NCI-H2171 treated with DMSO at 0.1 percent for 48 hours (cell line): ENCODE results near the gene ATF7.
A peak's percentile ranks its signal among the peaks of the same experiment; 100 is the strongest.
"Not testable (repeated sequence)": the region's sequence is repeated elsewhere in the genome, so short reads cannot be mapped to it uniquely, and the experiment has no call there.

Source experiments
- DNase-seq: peaks from one replicate; lab custom pipeline; 2025; lab: John Stamatoyannopoulos, UW

ATF7 gene

GRCh38 chr12:53482626-53483168 lies 143.5 kb downstream of the ATF7 start:
- no peak for DNase-seq

DNA sequence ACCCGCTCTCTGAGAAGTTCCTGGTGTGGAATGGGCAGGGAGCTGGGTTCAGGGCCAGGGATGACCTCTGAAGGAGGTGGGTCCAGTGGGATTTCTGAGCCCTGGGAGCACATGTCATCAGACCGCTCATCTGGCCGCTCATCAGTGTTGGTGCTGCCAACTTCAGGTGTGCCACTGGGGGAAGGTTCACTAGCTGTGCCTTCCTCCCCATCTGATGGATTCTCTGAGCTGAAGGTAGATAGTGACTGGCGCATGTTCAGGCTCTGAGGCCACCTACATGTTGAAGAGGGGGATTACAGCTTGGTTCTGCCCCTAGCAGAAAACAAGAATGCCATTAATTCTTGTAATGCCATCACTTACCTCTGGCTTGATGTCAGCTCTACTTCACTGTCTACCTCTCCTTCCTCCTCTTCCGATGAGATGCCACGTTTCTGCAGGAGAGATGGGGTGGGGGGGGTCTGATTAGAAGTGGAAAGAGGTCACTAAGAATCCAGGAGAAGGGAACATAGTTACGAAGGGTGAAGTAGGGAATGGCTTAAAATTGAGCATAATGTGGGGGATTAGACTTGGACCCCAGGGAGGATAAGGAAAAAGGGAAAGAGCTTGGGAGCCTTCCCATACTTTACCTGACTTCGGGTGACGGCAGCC lies 144.1 kb downstream of the ATF7 start:
- DNase-seq, result peak; percentile 12

GRCh38 chr12:53481458-53481857 lies 144.7 kb downstream of the ATF7 start:
- not testable (repeated sequence) for DNase-seq

- DNase-seq, result no peak
These were observed 145.4 kb downstream of the ATF7 start for GRCh38 chr12:53480491-53481442.

DNA sequence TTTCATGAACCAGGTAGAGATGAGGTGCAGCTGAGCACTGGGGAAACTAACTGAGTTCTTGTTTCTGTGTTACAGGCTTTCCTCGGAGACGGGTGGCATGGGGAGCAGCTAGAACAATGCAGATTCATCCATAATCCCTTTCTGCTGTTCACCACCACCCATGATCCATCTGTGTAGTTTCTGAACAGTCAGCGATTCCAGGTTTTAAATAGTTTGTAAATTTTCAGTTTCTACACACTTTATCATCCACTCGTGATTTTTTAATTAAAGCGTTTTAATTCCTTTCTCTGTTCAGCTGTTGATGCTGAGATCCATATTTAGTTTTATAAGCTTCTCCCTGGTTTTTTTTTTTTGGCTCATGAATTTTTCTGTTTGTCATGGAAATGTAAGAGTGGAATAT lies 146.9 kb downstream of the ATF7 start:
- DNase-seq, result no peak

DNA sequence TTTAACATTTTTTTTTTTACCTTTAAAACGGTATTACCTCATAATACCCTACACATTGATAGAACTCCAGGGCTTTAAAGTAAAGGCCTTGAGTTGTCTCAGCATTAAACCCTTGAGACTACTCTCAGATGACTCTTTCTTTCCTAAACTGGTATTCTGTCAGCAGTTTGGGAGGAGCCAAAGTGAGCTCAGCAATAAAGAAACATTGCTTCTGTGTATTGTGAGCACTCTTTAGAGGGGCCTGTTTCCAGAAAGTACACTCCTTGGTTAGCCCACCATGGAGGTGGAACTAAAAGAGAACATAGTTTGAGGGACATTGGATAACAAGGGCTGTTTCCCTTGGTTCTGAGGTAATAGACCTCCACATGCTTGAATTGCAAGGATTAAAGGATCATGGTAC lies 147.3 kb downstream of the ATF7 start:
- DNase-seq, result no peak

GRCh38 chr12:53476769-53477209 lies 149.4 kb downstream of the ATF7 start:
- DNase-seq, result peak; percentile 15

DNA sequence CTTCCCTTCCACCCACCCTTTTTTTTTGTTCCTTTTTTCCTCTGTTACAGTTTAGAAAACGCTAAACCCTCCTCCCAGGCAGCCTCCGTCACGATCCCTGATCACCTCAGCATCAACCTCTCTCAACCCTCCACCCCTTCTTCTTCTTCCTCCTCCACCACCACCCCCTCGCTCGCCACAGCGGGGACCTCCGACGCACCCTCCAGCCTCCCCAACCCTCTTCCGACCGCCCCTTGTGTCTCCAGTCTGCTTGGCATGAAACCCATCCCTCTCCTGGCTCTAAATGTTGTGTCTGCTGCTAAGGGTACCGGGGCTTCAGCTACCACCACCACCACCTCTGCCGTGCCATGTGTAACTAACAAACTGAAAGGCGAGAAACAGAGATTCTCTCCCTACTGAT lies 151.4 kb downstream of the ATF7 start:
- no peak for DNase-seq

GRCh38 chr12:53474077-53474476 lies 152.1 kb downstream of the ATF7 start:
- DNase-seq, result no peak

GRCh38 chr12:53472056-53472582 lies 154.1 kb downstream of the ATF7 start:
- no peak for DNase-seq

DNA sequence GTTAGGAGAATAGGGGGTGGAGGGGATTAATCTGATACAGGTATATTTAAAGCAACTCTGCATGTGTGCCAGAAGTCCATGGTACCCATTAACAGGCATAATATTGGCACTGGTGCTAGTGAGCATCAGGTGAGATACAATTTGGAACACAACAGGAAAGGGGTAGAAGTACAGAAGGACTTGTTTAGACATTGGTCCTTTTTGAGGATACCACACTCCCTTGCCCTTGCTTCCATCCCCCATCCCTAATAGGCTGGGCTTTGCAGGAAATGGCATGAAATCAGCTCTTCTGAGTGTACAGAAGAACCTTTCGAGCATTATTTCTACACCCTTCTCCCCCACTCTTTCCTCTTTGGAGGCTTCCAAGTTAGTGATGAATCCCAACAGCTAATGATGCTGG lies 157.9 kb downstream of the ATF7 start:
- no peak for DNase-seq

DNA sequence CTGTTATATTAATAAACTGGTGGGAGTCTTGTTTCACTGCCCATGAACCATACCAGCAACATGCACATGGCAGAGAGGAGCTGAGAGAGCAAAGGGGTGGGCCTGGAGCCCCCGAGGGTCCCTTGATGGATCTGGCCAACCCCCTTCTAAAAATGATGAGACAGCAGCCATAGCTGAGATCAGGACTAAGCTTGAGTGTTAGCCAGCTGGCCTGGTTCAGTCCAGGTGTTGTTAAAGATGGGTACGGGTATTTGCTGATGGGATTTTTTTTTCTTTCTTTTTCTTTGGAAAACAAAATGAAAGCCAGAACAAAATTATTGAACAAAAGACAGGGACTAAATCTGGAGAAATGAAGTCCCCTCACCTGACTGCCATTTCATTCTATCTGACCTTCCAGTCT lies 158.3 kb downstream of the ATF7 start:
- DNase-seq, result no peak

DNA sequence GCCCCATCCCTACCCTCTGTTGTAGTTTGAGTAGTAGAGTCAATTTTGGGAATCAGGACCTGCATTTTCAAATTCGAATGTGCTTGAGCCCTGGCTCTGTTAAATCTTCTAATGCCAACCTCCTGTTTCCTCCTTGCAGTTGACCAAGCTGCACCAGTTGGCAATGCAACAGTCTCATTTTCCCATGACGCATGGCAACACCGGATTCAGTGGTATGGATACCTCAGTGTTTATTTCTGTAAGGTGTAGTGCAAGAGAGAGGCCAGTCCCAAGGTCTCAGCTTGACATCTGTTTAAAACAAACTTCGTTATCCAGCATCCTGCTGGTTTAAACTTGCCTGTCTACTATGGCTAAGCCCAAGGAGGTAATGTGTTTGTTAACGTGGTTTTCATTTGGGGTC lies 159.1 kb downstream of the ATF7 start:
- no peak for DNase-seq

GRCh38 chr12:53466640-53467039 lies 159.5 kb downstream of the ATF7 start:
- DNase-seq, result no peak

DNA sequence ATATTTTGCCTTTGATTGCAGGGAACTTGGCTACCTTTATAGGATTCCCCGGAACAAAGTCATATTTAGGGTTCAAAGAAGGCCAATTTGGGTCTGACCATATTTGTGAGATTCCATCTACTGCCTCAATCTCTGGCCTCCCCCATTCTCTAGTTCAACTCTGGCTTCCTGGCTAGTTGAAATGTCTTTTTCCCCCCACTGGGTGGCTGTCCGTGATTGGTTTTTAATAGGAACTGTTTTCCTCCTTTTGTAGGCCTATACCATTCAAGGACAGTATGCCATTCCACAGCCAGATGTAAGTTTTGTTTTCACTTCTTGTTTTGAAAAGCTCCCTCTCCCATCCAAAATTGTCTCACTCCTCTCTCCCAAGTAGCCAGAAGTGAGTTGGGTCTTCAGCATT lies 160.5 kb downstream of the ATF7 start:
- DNase-seq, result no peak

DNA sequence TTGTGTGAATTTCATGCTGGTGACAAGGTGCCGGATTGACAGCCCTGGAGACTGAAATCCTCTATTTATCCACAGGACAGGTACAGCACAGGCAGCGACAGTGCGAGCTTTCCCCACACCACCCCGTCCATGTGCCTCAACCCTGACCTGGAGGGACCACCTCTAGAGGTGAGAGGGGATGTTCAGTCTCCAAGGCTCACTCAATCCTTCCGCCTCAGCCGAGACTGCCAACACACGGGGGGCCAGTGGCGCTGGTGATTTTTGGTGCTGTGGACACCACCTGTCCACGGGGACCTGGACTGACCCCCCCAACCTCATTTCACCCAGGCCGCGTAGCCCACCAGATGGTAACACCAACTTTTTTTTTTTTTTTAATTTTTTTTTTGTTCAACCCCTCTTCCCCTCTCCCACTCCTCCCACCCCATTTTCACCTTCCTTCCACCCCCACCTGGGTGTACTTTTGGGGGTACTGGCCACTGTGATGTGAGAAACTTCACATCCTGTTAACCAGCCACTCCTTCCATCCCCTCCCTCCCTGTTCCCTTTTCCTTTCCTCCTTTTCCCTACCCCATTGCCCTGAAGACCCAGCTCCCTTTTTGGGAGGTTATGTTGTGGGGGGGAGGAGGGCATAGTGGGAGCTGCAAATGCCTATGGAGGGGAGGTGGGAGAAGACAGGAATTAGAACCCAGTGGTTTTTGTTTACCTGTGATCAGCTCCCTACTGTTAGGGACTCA lies 161.3 kb downstream of the ATF7 start:
- no peak for DNase-seq

DNA sequence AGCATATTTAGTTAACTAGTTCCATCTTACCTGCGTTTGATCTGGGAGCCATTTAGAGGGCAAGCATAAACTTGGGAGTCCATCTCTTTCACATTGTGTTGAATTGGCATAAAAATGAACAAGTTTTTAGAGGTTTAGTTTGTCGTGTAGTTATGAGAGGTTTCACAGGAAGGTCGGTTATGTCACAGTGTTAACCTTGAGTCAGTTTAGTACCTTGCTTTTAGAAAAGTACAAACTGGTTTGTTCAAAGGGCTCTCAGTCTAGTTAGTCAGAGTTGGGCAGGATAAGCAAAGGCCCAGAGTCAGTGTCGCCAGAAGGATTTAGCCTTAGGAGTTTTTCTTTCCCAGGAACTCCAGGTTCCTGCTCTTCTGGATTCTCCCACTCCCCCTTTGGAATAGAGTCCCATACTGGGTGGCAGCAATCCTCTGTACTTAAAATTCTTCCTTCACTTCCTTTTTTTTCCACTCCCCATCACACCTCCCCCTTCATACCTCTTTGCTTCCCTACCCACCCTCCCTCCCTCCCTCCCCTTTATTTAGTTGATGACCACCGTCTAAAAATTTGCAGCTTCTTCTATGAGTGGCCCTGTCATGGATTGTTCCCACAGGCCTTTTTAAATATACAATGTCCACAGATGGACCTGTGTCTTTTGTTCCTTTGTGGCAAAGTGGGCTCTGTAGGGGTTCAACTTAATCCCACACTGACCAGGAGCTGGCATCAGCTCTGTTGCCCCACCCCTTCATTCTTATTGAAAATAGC lies 162.2 kb downstream of the ATF7 start:
- DNase-seq, result no peak

GRCh38 chr12:53462935-53463334 lies 163.2 kb downstream of the ATF7 start:
- no peak for DNase-seq

GRCh38 chr12:53461591-53461990 lies 164.6 kb downstream of the ATF7 start:
- no peak for DNase-seq

GRCh38 chr12:53461059-53461458 lies 165.1 kb downstream of the ATF7 start:
- DNase-seq, result no peak

DNA sequence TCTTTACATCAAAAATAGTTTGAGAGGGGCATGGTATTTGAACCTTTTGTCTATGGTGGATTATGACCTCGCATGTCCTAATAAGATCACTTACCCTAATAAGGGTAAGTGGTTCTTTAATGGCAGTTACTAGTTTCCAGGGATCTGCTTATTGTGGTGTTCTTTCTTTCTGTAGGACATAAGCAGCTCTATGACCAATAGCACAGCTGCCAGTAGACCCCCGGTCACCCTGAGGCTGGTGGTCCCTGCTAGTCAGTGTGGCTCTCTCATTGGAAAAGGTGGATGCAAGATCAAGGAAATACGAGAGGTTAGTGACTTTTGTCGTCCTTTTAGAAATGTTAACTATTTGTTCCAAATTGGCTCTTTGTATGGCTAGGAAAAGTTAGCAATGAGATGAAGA lies 167.1 kb downstream of the ATF7 start:
- DNase-seq, result no peak
